Epithelial cell of esophagus (primary cell): ENCODE data around the gene INHA.

Experiments
- DNase-seq: peaks from one replicate; pipeline ENCODE4 v3.0.0; 2010; ENCODE audit warnings: low read depth
- H3K4me3 ChIP-seq: 2 replicates; pipeline ENCODE4 v1.5.1; 2011; ENCODE audit warnings: mild to moderate bottlenecking, low read length, control low read depth
- TF ChIP-seq, protein P1 (sequence below): IDR thresholded peaks from 2 replicates; pipeline ENCODE4 v1.5.1; 2011; ENCODE audit warnings: low read depth, mild to moderate bottlenecking, low read length, control low read depth, inconsistent platforms; ENCODE audit not compliant: insufficient read depth; ENCODE audit errors: missing control alignments

The INHA gene

GRCh38 chr2:219618733-219619122, 46.6 kb downstream of the INHA start:
- H3K4me3 ChIP-seq: no peak overlapping the region
- TF ChIP-seq, protein P1, sequence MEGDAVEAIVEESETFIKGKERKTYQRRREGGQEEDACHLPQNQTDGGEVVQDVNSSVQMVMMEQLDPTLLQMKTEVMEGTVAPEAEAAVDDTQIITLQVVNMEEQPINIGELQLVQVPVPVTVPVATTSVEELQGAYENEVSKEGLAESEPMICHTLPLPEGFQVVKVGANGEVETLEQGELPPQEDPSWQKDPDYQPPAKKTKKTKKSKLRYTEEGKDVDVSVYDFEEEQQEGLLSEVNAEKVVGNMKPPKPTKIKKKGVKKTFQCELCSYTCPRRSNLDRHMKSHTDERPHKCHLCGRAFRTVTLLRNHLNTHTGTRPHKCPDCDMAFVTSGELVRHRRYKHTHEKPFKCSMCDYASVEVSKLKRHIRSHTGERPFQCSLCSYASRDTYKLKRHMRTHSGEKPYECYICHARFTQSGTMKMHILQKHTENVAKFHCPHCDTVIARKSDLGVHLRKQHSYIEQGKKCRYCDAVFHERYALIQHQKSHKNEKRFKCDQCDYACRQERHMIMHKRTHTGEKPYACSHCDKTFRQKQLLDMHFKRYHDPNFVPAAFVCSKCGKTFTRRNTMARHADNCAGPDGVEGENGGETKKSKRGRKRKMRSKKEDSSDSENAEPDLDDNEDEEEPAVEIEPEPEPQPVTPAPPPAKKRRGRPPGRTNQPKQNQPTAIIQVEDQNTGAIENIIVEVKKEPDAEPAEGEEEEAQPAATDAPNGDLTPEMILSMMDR: no peak
- no peak for DNase-seq

GRCh38 chr2:219619235-219619634, 47.1 kb downstream of the INHA start:
- no peak for DNase-seq
- TF ChIP-seq, protein P1: no peak
- no peak overlapping the region for H3K4me3 ChIP-seq

DNA sequence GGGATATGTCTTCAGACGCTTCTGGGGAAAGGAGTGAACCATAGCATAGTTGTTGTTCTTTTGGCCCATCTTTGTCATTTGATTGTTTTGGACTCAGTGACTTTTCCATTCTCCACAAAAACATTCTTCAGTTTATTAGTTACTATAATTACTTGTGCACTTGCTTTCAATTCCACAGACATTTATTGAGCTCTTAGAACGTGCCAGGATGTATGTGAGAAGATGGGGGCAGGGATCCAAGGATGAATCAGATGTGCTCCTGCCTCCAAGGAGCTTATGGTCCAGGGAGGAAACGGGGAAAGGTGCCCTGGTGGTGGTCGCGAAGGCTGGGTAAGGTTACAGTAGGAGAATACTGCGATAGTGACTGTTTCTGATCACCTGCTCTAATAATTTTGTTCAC, 48.4 kb downstream of the INHA start:
- H3K4me3 ChIP-seq: no peak overlapping the region
- TF ChIP-seq, protein P1: no peak
- no peak for DNase-seq

- no peak overlapping the region for H3K4me3 ChIP-seq
- TF ChIP-seq, protein P1: no peak
- no peak for DNase-seq
These were observed 49.8 kb downstream of the INHA start for GRCh38 chr2:219621935-219622334.

- TF ChIP-seq, protein P1: no peak
- no peak overlapping the region for H3K4me3 ChIP-seq
- DNase-seq: no peak
These were observed 50.4 kb downstream of the INHA start for GRCh38 chr2:219622472-219622871.

DNA sequence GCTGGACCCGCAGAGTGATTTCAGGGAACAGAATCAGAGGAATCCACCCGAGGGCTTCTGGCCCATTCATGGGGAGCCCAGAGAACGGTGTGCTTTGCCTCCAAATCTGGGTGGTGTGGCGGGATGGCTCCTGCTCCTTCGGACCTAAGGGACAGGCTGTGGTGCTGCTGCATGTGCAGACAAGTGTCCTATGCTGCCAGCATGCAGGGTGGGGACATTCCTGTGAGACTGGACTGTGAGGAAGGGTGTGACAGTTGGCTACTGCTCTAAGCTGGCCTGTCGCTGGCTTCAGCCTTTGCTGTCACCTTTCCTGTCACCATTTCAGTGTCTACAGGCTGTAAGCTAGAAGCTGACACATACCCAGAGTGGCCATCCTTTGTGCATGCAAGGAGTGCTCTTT, 52.5 kb downstream of the INHA start:
- TF ChIP-seq, protein P1: no peak
- DNase-seq: no peak
- no peak overlapping the region for H3K4me3 ChIP-seq

- no peak overlapping the region for H3K4me3 ChIP-seq
- DNase-seq: no peak
- TF ChIP-seq, protein P1: no peak
These were observed 53.1 kb downstream of the INHA start for GRCh38 chr2:219625179-219625578.
